IMR-90 (cell line): ENCODE results near the gene MEF2B.

ENCODE experiments used
- BHLHE40 ChIP-seq: fragments of 150-350 bp; IDR thresholded peaks from 2 replicates; pipeline ENCODE4 v1.6.1; 2016; ENCODE audit warnings: mild to moderate bottlenecking, low read depth, low read length
- CEBPB ChIP-seq: IDR thresholded peaks from 2 replicates; pipeline ENCODE4 v1.6.1; 2012; ENCODE audit warnings: low read depth, low read length, improper control_type of control experiment
- ELK1 ChIP-seq: fragments of 150-350 bp; IDR thresholded peaks from 2 replicates; pipeline ENCODE4 v1.6.1; 2016; ENCODE audit warnings: low read depth, mild to moderate bottlenecking, low read length, moderate library complexity, borderline replicate concordance
- MAFK ChIP-seq: IDR thresholded peaks from 2 replicates; pipeline ENCODE4 v1.6.1; 2012; ENCODE audit warnings: low read depth, low read length, improper control_type of control experiment
- MXI1 ChIP-seq: IDR thresholded peaks from 2 replicates; pipeline ENCODE4 v1.6.1; 2012; ENCODE audit warnings: low read depth, mild to moderate bottlenecking, low read length, moderate library complexity, borderline replicate concordance
- POLR2A ChIP-seq: IDR thresholded peaks from 2 replicates; pipeline ENCODE4 v1.6.1; 2012; ENCODE audit warnings: mild to moderate bottlenecking, low read depth, low read length
- RAD21 ChIP-seq: IDR thresholded peaks from 2 replicates; pipeline ENCODE4 v1.6.1; 2012; ENCODE audit warnings: low read length, improper control_type of control experiment
- RCOR1 ChIP-seq: IDR thresholded peaks from 2 replicates; pipeline ENCODE4 v1.6.1; 2012; ENCODE audit warnings: mild to moderate bottlenecking, low read length, improper control_type of control experiment; ENCODE audit not compliant: insufficient replicate concordance
- RFX5 ChIP-seq: IDR thresholded peaks from 2 replicates; pipeline ENCODE4 v1.8.0; 2012; ENCODE audit warnings: low read depth, mild to moderate bottlenecking, low read length, moderate library complexity
- SMC3 ChIP-seq: fragments of 150-350 bp; IDR thresholded peaks from 2 replicates; pipeline ENCODE4 v1.6.1; 2016; ENCODE audit warnings: low read depth, mild to moderate bottlenecking, antibody characterized with exemption, low read length, moderate library complexity
- TF ChIP-seq, protein P1 (sequence below): conservative IDR thresholded peaks from 2 replicates; pipeline ENCODE4 v1.5.1; 2012; ENCODE audit warnings: mild to moderate bottlenecking, low read depth, low read length, improper control_type of control experiment
- TF ChIP-seq, protein P2 (sequence below): fragments of 150-350 bp; IDR thresholded peaks from 2 replicates; pipeline ENCODE4 v1.6.1; 2017; ENCODE audit warnings: mild to moderate bottlenecking, antibody characterized with exemption, low read length, low read depth

DNA sequence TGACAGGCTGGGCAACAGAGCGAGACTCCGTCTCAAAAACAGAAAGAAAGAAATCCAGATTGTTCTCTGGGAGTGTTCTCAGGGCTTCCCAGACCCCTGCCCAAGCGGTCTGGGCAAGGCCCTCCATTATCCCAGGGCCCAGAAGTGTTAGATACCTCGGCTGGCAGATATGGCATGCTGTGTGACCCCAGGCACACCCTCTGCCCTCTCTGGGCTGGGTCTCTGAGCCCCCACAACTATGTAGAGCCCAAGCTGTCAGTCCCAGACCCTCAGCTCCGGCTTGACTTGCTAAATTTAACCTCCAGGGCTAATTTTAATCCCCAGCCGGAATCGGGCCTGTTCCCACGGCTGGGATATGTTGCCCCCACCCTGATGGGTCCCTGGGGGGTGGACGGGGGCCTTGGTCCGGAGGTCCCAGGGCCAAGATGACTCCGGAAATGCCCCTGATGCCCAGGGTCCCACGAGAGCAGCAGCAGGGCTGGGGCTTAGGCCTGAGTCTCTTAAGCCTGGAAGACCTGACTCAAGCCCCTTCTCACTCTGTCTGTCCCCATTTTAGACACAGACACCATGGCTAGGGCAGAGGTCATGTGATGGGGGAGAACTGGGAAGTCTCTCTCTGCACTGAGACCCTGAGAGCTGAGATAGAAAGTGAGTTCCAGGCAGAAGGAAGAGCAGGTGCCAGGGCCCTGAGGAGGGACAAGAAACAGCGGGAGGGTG is 17.2 kb downstream of the MEF2B start:
- TF ChIP-seq, protein P1, sequence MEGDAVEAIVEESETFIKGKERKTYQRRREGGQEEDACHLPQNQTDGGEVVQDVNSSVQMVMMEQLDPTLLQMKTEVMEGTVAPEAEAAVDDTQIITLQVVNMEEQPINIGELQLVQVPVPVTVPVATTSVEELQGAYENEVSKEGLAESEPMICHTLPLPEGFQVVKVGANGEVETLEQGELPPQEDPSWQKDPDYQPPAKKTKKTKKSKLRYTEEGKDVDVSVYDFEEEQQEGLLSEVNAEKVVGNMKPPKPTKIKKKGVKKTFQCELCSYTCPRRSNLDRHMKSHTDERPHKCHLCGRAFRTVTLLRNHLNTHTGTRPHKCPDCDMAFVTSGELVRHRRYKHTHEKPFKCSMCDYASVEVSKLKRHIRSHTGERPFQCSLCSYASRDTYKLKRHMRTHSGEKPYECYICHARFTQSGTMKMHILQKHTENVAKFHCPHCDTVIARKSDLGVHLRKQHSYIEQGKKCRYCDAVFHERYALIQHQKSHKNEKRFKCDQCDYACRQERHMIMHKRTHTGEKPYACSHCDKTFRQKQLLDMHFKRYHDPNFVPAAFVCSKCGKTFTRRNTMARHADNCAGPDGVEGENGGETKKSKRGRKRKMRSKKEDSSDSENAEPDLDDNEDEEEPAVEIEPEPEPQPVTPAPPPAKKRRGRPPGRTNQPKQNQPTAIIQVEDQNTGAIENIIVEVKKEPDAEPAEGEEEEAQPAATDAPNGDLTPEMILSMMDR = no peak
- TF ChIP-seq RFX5 = no peak
- no peak for TF ChIP-seq POLR2A
- no peak for TF ChIP-seq SMC3
- no peak for TF ChIP-seq RAD21
- TF ChIP-seq RCOR1 = no peak
- no peak for TF ChIP-seq CEBPB
- TF ChIP-seq MXI1 = no peak
- TF ChIP-seq ELK1 = no peak
- TF ChIP-seq MAFK = no peak
- TF ChIP-seq BHLHE40 = no peak
- TF ChIP-seq, protein P2, sequence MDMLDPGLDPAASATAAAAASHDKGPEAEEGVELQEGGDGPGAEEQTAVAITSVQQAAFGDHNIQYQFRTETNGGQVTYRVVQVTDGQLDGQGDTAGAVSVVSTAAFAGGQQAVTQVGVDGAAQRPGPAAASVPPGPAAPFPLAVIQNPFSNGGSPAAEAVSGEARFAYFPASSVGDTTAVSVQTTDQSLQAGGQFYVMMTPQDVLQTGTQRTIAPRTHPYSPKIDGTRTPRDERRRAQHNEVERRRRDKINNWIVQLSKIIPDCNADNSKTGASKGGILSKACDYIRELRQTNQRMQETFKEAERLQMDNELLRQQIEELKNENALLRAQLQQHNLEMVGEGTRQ = no peak
